GM18909 (cell line): ENCODE measurements around the gene ZNF628.

Experiments
- ATAC-seq: cut with Tn5 transposase; IDR thresholded peaks from one replicate; pipeline ENCODE4 v1.9.1; 2021; ENCODE audit warnings: mild to moderate bottlenecking; ENCODE audit not compliant: unreplicated experiment, poor library complexity

Gene ZNF628

GRCh38 chr19:55464039-55464661 lies 12.3 kb upstream of the ZNF628 start:
- no peak for ATAC-seq

DNA sequence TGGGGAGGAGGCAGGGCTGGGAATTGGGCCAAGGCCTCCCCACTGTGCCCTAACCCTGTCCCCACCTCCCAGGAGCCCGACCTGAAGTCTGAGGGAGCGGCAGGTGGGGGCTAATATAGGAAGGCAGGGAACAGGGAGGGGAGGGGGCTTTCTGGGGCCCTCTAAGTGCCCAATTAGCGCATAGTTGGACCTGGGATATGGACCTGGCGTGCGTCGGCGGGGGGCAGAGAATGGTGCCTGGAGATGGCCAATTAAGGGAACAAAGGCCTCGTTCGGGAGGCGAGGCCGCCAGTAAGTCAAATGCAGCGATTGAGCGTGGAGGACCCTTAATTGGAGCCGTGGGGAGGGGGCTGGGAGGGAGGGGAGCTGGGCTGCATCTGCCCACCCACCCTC lies 11.8 kb upstream of the ZNF628 start, which contains the start of gene C19orf85:
TSS of gene C19orf85 (minus strand) at position 90 of the 393 bp plus-strand sequence. CDS start 197 bp downstream, outside the sequence.
- no peak for ATAC-seq

GRCh38 chr19:55465460-55466240 lies 10.8 kb upstream of the ZNF628 start:
- ATAC-seq = no peak

DNA sequence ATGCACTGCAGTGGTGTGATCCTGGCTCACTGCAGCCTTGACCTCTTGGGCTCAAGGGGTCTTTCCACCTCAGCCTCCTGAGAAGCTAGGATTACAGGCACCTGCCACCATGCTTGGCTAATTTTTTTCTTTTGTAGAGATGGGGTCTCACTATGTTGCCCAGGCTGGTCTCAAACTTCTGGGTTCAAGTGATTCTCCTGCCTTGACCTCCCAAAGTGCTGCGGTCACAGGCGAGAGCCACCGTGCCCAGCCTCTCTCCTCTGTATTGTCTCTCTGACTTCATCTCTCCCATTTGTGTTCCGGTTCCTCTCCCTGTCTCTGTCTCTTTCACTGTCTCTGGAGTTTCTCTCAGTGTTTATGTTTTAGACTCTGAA lies 10.2 kb upstream of the ZNF628 start:
- no peak for ATAC-seq

DNA sequence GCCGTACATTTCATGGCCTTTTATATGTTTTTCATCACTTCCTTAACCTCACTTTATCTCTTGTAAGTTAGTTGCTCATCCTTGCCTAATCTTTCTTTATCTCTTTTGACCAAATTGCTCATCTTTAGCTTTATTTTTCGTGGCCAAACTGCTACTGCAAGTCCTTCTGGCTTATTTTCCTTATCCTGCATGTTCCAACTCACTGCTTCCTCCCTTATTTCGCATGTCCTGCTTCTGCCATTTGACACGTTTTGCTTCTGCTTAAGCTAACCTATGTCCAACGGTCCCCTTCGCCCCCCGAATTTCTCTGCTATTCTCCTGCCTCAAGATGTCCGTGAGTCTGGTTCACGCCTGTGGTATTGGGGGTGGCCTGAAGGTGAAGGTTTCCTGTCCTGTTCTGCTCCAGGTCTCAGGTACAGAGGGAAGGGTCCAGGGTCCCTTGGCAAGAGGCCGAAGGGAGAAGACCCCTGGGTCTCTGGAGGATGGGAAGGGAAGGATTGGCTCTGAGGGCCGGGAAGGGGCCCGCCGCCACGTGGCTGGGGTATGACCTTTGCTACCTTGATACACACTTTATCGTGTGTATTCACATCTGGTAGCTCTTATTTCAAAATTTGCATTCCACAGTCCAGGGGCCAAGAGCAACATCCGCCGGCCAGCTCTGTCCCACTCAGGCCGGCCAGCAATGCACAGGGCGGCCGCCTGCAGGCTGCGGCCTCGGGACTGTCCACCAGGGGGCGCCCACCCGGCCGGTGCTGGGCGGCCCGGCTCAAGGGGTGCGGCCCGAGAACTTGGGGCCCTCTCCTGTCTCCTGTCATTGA lies 9.0 kb upstream of the ZNF628 start:
- no peak for ATAC-seq

DNA sequence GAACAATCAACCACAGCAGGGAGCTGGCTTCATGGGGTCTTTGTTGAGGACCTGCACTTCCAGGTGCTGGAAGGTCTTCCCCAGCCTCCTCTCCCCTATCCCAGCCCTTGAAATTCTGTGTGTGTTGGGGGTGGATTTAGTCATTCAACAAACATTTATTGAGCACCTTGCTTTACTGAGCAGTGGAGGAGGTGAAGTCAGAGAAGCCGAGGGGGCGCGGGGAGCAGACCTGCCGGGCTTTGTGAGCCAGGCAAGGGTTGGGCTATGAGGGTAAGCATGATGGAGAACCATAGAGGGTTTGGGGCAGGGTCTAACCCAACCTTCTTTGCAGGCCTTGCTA lies 8.4 kb upstream of the ZNF628 start:
- ATAC-seq = no peak

DNA sequence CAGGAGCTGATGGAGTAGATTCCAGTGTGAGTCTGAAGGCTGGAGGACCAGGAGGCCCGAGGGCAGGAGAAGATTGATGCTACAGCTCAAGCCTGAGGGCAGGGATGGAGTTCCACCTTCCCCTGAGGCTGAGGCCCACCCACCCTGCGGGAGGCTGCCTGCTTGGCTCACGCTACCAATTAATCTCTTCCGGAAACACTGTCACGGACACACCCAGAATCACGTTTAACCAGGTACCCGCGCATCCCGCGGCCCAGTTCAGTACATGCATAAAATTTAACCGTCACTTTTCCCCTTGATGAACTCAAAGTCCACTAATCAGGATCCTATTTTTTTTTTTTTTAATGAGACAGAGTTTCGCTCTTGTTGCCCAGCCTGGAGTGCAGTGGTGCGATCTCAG lies 5.2 kb upstream of the ZNF628 start:
- ATAC-seq = no peak

GRCh38 chr19:55472463-55472862 lies 4.0 kb upstream of the ZNF628 start:
- ATAC-seq = no peak

GRCh38 chr19:55473225-55474012 lies 3.0 kb upstream of the ZNF628 start:
- no peak for ATAC-seq

DNA sequence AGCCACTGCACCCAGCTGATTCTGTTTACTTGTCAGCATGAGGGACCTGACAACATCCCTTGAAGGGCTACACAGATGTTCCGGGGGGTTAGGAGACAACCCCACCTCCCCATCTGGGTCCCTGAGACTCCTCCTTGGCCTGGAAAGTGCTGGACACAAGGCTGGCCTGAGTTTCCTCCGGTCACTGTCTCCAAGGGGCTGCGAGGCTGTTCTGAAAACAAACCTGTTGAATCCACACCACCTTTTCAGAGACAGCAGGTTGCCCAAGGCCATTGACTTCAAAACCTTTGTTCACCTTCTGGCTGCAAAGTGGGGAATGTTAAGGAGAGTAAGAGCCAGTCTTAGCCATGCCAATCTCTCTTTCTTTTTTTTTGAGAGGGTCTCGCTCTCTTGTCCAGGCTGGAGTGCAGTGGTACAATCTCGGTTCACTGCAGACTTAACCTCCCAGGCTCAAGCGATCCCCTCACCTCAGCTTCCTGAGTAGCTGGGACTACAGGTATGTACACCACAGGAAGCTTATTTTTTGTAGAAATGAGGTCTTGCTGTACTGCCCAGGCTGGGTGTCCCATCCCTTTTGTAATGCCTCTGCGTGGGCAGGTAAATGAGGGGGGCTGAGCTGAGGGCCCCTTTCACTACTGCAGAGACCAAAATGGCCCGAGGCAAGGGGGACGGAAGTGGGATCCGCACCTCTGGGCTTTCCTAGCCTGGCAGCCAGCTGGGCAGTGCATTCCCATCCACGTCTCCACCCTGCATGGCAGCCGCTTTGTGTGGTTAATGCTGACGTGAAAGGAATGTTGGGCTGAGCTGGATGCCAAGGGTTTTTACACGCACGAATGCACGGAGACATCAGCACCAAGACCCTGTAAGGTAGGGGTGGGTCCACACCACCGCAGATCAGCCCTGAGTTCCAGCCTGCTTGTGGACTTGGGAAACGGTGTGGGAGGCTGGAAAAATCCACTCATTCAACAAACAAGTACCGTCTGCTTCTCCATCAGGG lies 1.9 kb upstream of the ZNF628 start:
- ATAC-seq = no peak

DNA sequence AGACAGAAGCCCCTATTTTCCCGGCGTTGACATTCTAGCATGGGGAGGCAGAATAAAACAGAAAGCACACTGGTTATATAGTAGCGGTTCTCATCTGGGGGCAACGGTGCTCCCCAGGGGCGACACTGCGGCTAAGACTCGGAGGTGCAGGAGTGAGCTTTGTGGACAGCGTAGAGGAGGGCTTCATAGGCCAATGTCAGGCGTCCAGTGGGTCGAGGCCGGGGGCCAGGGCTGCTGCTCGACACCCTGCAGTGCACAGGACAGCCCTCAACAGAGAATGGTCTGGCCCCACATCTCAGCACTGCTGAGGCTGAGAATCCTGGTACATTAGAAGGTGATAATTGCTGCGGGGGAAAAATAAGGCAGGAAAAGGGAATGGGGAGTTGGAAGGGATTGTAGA lies 1.5 kb downstream of the ZNF628 start:
- ATAC-seq = no peak

GRCh38 chr19:55478364-55478763 lies 1.9 kb downstream of the ZNF628 start:
- ATAC-seq = no peak

GRCh38 chr19:55479045-55479444 lies 2.6 kb downstream of the ZNF628 start:
- no peak for ATAC-seq

DNA sequence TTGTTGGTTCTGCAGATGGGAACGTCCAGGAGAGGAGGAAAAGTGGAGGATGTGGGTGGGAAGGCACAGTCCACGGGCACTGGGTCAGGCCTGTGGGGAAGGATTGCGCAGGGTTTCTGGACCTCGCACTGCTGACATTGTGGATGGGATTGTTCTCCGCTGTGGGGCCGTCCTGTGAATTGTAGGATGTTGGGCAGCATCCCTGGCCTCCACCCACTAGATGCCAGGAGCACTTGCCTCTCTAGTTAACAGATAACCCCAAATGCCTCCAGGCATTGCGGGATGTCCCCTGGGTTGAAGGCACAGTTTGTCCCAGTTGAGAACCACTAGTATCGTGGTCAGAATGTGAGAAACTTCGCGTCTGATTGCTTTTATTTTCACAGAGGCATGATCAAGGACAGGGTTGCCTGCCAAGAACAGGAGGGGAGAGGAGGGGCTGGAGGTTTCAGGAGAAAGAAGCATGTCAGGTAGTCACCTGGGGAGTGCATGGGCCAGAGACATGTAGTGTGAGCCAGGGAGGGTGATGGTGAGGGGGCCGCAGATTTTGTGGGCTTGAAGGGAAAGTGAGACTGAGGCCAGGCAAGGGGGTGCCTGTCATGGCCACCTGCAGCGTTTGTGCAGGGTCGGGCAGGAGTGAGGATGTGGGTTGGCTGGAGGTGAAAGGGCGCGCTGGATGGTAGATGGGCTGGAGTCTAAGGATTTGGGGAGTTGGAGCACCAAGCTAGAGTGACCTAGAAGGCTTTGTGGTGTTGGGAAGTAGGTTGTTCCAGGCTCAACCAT lies 3.2 kb downstream of the ZNF628 start:
- ATAC-seq = no peak

DNA sequence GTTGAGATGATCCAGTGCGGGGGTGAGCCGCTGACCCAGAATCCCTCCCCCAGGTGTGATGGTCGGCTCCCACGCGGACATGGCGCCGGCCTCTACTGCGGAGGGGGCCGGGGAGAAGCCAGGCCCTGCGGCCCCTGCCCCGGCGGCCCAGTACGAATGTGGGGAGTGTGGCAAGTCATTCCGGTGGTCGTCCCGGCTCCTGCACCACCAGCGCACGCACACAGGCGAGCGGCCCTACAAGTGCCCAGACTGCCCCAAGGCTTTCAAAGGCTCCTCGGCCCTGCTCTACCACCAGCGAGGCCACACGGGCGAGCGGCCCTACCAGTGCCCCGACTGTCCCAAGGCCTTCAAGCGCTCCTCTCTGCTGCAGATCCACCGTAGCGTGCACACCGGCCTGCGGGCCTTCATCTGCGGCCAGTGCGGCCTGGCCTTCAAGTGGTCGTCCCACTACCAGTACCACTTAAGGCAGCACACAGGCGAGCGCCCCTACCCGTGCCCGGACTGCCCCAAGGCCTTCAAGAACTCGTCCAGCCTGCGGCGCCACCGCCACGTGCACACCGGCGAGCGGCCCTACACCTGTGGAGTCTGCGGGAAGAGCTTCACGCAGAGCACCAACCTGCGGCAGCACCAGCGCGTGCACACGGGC lies 4.9 kb downstream of the ZNF628 start:
- ATAC-seq = no peak

- no peak for ATAC-seq
Observed at GRCh38 chr19:55481794-55482155, 5.4 kb downstream of the ZNF628 start.

- ATAC-seq = no peak
Observed at GRCh38 chr19:55482156-55482961, 5.9 kb downstream of the ZNF628 start.
